Neural cell (in vitro differentiated cells): ENCODE data around the gene SRSF2.

Source experiments
- EP300 ChIP-seq: fragments of 450-650 bp; conservative IDR thresholded peaks from 2 replicates; pipeline ENCODE4 v1.6.1; 2014; ENCODE audit warnings: antibody characterized with exemption, mild to moderate bottlenecking, moderate library complexity; ENCODE audit not compliant: poor library complexity, severe bottlenecking
- EZH2 ChIP-seq: fragments of 200-600, 300-800 bp; shearing (Covaris generic), sonication (generic); IDR thresholded peaks from 2 replicates; pipeline ENCODE4 v1.6.1; 2014; ENCODE audit warnings: antibody characterized with exemption, low read length, borderline replicate concordance, mild to moderate bottlenecking; ENCODE audit not compliant: insufficient read depth, poor library complexity, severe bottlenecking
- POLR2AphosphoS5 ChIP-seq: IDR thresholded peaks from 2 replicates; pipeline ENCODE4 v1.6.1; 2012
- RAD21 ChIP-seq: fragments of 450-650 bp; conservative IDR thresholded peaks from 2 replicates; pipeline ENCODE4 v1.6.1; 2014; ENCODE audit warnings: antibody characterized with exemption, mild to moderate bottlenecking, moderate library complexity
- REST ChIP-seq: IDR thresholded peaks from 2 replicates; pipeline ENCODE4 v1.6.1; 2012; ENCODE audit warnings: borderline replicate concordance
- TAF1 ChIP-seq: IDR thresholded peaks from 2 replicates; pipeline ENCODE4 v1.6.1; 2012; ENCODE audit warnings: low read depth
- TF ChIP-seq, protein P1 (sequence below): fragments of 450-650 bp; IDR thresholded peaks from 2 replicates; pipeline ENCODE4 v1.5.1; 2014; ENCODE audit warnings: antibody characterized with exemption, mild to moderate bottlenecking, moderate library complexity; ENCODE audit not compliant: poor library complexity, severe bottlenecking

DNA sequence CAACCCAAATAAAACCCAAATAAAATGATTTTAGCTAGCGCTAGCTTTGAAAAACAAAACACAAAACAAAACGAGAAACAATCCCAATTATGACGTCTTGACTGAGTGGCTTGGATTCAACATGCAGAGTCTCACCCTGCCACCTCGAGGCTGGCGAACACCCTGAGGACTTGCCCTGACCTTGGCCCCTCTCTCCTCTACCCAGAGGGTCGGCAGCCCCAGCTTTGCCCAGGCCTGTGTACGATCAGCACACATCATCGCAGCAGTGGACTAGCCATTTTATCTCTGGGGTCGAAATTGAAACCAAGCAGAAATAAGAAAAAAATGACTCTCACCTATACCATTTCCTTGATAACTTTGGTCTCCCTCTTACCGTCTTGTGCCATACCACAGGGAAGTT lies 15.7 kb downstream of the SRSF2 start:
- TF ChIP-seq EZH2 (no peak), EP300 (no peak), TAF1 (no peak), POLR2AphosphoS5 (no peak), RAD21 (no peak), REST (no peak)
- TF ChIP-seq, protein P1, sequence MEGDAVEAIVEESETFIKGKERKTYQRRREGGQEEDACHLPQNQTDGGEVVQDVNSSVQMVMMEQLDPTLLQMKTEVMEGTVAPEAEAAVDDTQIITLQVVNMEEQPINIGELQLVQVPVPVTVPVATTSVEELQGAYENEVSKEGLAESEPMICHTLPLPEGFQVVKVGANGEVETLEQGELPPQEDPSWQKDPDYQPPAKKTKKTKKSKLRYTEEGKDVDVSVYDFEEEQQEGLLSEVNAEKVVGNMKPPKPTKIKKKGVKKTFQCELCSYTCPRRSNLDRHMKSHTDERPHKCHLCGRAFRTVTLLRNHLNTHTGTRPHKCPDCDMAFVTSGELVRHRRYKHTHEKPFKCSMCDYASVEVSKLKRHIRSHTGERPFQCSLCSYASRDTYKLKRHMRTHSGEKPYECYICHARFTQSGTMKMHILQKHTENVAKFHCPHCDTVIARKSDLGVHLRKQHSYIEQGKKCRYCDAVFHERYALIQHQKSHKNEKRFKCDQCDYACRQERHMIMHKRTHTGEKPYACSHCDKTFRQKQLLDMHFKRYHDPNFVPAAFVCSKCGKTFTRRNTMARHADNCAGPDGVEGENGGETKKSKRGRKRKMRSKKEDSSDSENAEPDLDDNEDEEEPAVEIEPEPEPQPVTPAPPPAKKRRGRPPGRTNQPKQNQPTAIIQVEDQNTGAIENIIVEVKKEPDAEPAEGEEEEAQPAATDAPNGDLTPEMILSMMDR: no peak
